DMS79 treated with DMSO at 0.1 percent for 48 hours (cell line): ENCODE data around the gene SLC35E1.

Experiments
- DNase-seq: peaks from one replicate; lab custom pipeline; 2025; lab: John Stamatoyannopoulos, UW

Gene SLC35E1

GRCh38 chr19:16572332-16573211, at the start of gene SLC35E1:
Gene SLC35E1 (minus strand): TSS chr19:16572415. CDS start chr19:16572364, 51 bp downstream.
- DNase-seq, result peak; percentile 89

GRCh38 chr19:16621165-16621800, 49.1 kb upstream of the SLC35E1 start:
- no peak for DNase-seq

GRCh38 chr19:16620584-16620983, 48.4 kb upstream of the SLC35E1 start:
- no peak for DNase-seq

GRCh38 chr19:16620018-16620417, 47.8 kb upstream of the SLC35E1 start:
- DNase-seq, result no peak

GRCh38 chr19:16619457-16619856, 47.2 kb upstream of the SLC35E1 start:
- no peak for DNase-seq

- no peak for DNase-seq
These were observed 46.0 kb upstream of the SLC35E1 start for GRCh38 chr19:16618248-16618647.

- DNase-seq, result no peak
These were observed 43.6 kb upstream of the SLC35E1 start for GRCh38 chr19:16615808-16616207.

GRCh38 chr19:16614941-16615340, 42.7 kb upstream of the SLC35E1 start:
- DNase-seq, result no peak

- no peak for DNase-seq
These were observed 41.6 kb upstream of the SLC35E1 start for GRCh38 chr19:16613841-16614240.

- no peak for DNase-seq
These were observed 40.4 kb upstream of the SLC35E1 start for GRCh38 chr19:16612636-16613035.

GRCh38 chr19:16611121-16611520, 38.9 kb upstream of the SLC35E1 start:
- DNase-seq, result peak; percentile 89

- no peak for DNase-seq
These were observed 37.4 kb upstream of the SLC35E1 start for GRCh38 chr19:16609511-16610200.

- no peak for DNase-seq
These were observed 36.1 kb upstream of the SLC35E1 start for GRCh38 chr19:16608290-16608739.

GRCh38 chr19:16607819-16608218, 35.6 kb upstream of the SLC35E1 start:
- DNase-seq, result no peak

- DNase-seq, result peak; percentile 97
These were observed 33.4 kb upstream of the SLC35E1 start for GRCh38 chr19:16605553-16605994.

- no peak for DNase-seq
These were observed 32.9 kb upstream of the SLC35E1 start for GRCh38 chr19:16605115-16605514.

- no peak for DNase-seq
These were observed 32.4 kb upstream of the SLC35E1 start for GRCh38 chr19:16604615-16605014.

- no peak for DNase-seq
These were observed 30.9 kb upstream of the SLC35E1 start for GRCh38 chr19:16603090-16603489.

- no peak for DNase-seq
These were observed 29.3 kb upstream of the SLC35E1 start for GRCh38 chr19:16601378-16602052.

- DNase-seq, result no peak
These were observed 28.6 kb upstream of the SLC35E1 start for GRCh38 chr19:16600824-16601223.

- no peak for DNase-seq
These were observed 27.6 kb upstream of the SLC35E1 start for GRCh38 chr19:16599655-16600346.
